ENCODE data around the gene IP6K3. TPM values are rescaled to one million over a fixed set of nuclear protein-coding genes. Genes with fewer than 3 reads are reported as not detected.

Gene IP6K3
- total RNA-seq, 1 experiment from 2014 or later: not detected

DNA sequence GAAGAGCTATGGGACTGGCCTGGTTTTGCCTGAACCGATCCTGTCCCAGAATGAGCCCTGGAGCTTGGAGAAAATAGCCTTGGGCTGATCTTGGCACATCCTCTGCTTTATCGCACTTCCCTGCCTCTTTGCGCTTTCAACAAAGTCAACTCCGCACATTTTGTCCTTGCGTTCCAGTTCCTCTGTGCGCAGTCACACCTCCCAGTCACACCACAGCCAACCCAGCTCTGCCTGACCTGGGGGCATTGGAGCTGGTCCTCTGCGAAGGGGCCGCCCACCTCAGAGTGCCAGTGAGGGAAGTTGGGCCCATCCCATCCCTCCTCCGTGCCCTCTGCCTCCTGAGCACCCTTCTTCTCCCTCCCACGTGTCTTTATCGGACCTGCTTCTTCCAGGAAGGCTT, 18.3 kb downstream of the IP6K3 start:
- Histone ChIP-seq H3K27me3 (ENCODE audit: control insufficient read depth, insufficient read depth, low read length) (no peaks in the 10 kb centered on the region), H3K9me3 (ENCODE audit: control insufficient read depth, insufficient read depth, low read depth, low read length) (no peaks in the 10 kb centered on the region), H3K4me3 (ENCODE audit: low read depth in 2 of 2, low read length in 2 of 2) (no peak overlapping the region), H3K4me1 (ENCODE audit: control insufficient read depth, insufficient read depth, low read length) (no peaks in the 10 kb centered on the region), H3K27ac (ENCODE audit: low read length) (no peak overlapping the region), H3K36me3 (ENCODE audit: control insufficient read depth, insufficient read depth, low read length) (no peaks in the 10 kb centered on the region)
- intact Hi-C loops (cut with micrococcal nuclease; ENCODE audit: unreplicated experiment): no loop called here
- in situ Hi-C loops (cut with HindIII; ENCODE audit: low pct_unique_long_range_greater_than_20kb, low sequenced_read_pairs): no loop called here
- TF ChIP-seq, protein P1, sequence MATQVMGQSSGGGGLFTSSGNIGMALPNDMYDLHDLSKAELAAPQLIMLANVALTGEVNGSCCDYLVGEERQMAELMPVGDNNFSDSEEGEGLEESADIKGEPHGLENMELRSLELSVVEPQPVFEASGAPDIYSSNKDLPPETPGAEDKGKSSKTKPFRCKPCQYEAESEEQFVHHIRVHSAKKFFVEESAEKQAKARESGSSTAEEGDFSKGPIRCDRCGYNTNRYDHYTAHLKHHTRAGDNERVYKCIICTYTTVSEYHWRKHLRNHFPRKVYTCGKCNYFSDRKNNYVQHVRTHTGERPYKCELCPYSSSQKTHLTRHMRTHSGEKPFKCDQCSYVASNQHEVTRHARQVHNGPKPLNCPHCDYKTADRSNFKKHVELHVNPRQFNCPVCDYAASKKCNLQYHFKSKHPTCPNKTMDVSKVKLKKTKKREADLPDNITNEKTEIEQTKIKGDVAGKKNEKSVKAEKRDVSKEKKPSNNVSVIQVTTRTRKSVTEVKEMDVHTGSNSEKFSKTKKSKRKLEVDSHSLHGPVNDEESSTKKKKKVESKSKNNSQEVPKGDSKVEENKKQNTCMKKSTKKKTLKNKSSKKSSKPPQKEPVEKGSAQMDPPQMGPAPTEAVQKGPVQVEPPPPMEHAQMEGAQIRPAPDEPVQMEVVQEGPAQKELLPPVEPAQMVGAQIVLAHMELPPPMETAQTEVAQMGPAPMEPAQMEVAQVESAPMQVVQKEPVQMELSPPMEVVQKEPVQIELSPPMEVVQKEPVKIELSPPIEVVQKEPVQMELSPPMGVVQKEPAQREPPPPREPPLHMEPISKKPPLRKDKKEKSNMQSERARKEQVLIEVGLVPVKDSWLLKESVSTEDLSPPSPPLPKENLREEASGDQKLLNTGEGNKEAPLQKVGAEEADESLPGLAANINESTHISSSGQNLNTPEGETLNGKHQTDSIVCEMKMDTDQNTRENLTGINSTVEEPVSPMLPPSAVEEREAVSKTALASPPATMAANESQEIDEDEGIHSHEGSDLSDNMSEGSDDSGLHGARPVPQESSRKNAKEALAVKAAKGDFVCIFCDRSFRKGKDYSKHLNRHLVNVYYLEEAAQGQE (IDR thresholded peaks at IDR 0.05; ENCODE audit: insufficient read depth in 1 of 2, low read depth in 2 of 2, low read length in 1 of 2): no peak
- no peak for TF ChIP-seq SIN3A (IDR thresholded peaks at IDR 0.05; ENCODE audit: borderline replicate concordance, insufficient read depth, low read depth, low read length)
- TF ChIP-seq TCF7L2 (IDR thresholded peaks at IDR 0.05; ENCODE audit: low read depth, low read length): no peak
- no peak for TF ChIP-seq CTCF (IDR thresholded peaks at IDR 0.05)
- TF ChIP-seq POLR2AphosphoS5 (IDR thresholded peaks at IDR 0.05; ENCODE audit: low read depth, low read length): no peak
- ChIA-PET POLR2A (interaction anchor here (0.6 kb wide), 1 partner anchor 17 kb away, joined by 5 read pairs; the partner anchor contains the start of gene UQCC2), CTCF (no interaction called here)
- no peak for DNase-seq (ENCODE audit: low read depth, low spot score)
- no TSS peak for BruUV-seq (replicated peaks)
- no peak for ATAC-seq

DNA sequence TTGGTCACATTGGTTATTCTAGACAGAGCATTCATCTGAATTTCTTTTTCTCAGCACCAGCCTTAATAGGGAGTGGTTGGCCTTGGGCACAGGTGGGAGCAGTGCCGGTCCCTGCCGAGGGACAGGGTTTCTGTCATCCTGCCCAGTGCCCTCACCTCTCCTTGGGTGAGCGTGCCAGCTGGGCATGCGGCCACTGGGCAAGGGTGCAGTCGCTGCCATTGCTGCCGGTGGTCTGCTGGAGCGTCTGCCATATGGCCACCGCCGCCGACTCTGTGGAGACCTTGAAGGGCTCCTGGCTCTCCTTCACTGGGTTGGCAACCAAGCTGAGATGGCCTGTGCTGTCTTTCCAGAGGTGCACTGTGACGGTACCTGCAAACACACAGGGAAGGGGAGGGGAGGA, 18.8 kb downstream of the IP6K3 start:
- no peaks in the 10 kb centered on the region for H3K27me3 ChIP-seq (ENCODE audit: control insufficient read depth, insufficient read depth, low read length)
- DNase-seq (ENCODE audit: low read depth, low spot score): no peak
- H3K4me1 ChIP-seq (ENCODE audit: control insufficient read depth, insufficient read depth, low read length): no peaks in the 10 kb centered on the region
- TF ChIP-seq CTCF (IDR thresholded peaks at IDR 0.05): no peak
- no peak for TF ChIP-seq POLR2AphosphoS5 (IDR thresholded peaks at IDR 0.05; ENCODE audit: low read depth, low read length)
- TF ChIP-seq, protein P1 (IDR thresholded peaks at IDR 0.05; ENCODE audit: insufficient read depth in 1 of 2, low read depth in 2 of 2, low read length in 1 of 2): no peak
- no peak for TF ChIP-seq TCF7L2 (IDR thresholded peaks at IDR 0.05; ENCODE audit: low read depth, low read length)
- TF ChIP-seq SIN3A (IDR thresholded peaks at IDR 0.05; ENCODE audit: borderline replicate concordance, insufficient read depth, low read depth, low read length): no peak
- in situ Hi-C loops (cut with HindIII; ENCODE audit: low pct_unique_long_range_greater_than_20kb, low sequenced_read_pairs) (no loop called here), intact Hi-C loops (cut with micrococcal nuclease; ENCODE audit: unreplicated experiment) (no loop called here)
- no peaks in the 10 kb centered on the region for H3K9me3 ChIP-seq (ENCODE audit: control insufficient read depth, insufficient read depth, low read depth, low read length)
- H3K36me3 ChIP-seq (ENCODE audit: control insufficient read depth, insufficient read depth, low read length): no peaks in the 10 kb centered on the region
- CTCF ChIA-PET: no interaction called here
- no peak overlapping the region for H3K4me3 ChIP-seq (ENCODE audit: low read depth in 2 of 2, low read length in 2 of 2)
- H3K27ac ChIP-seq (ENCODE audit: low read length): no peak overlapping the region
- BruUV-seq (replicated peaks): no TSS peak
- ATAC-seq: no peak
- POLR2A ChIA-PET: no interaction called here

All from Panc1 (cell line).